Measurements from ENCODE around the gene LEKR1. TPM values are rescaled to one million over a fixed set of nuclear protein-coding genes. Genes with fewer than 3 reads are reported as not detected.
"Not testable (repeated sequence)": the region's sequence is repeated elsewhere in the genome, so short reads cannot be mapped to it uniquely, and the experiment has no call there.

LEKR1 gene
- total RNA-seq, 2 experiments from 2014 or later, result 0.68 to 0.81 TPM

DNA sequence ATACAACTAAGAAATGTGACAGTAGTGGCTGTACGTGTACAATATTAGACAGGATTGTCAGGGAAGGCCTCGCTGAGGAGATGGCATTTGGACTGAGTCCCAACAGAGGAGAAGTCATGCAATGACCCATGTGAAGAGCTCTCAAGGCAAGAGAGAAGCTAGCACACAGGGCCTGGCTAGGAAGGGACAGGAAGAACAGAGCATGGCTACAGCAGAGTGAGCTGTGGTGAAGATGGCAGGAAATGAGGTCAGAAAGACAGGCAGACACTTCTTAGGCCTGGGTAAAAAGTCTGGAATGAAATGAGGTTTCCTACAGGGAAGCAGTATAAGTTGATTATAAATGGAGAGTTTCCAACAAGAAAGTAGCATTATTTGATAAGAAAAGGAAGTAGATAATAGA, 33.2 kb upstream of the LEKR1 start:
- Mint-ChIP-seq H3K27ac (peak overlapping the region; percentile 75), H3K4me1 (ENCODE audit: low read depth) (peaks cover 37% of the 10 kb centered on the region), H3K27me3 (ENCODE audit: low read depth) (no peaks in the 10 kb centered on the region), H3K36me3 (ENCODE audit: low read depth) (peaks cover 14% of the 10 kb centered on the region), H3K9me3 (ENCODE audit: insufficient read depth) (peaks cover 5% of the 10 kb centered on the region), H3K4me3 (no peak overlapping the region)
- ChIA-PET CTCF (interaction anchor here (2.0 kb wide), 1 partner anchor 344 kb away, joined by 6 read pairs; no protein-coding TSS in a partner anchor), POLR2A (interaction anchor here (0.9 kb wide), 1 partner anchor 23 kb away, joined by 3 read pairs; no protein-coding TSS in a partner anchor)
- DNase-seq (peak; percentile 58), ATAC-seq (peak; percentile 97)

- no peaks in the 10 kb centered on the region for H3K27me3 Mint-ChIP-seq (ENCODE audit: low read depth)
- ChIA-PET CTCF (interaction anchor here (2.0 kb wide), 1 partner anchor 344 kb away, joined by 6 read pairs; no protein-coding TSS in a partner anchor), POLR2A (interaction anchor here (0.9 kb wide), 1 partner anchor 23 kb away, joined by 3 read pairs; no protein-coding TSS in a partner anchor)
- H3K4me1 Mint-ChIP-seq (ENCODE audit: low read depth), result peaks cover 32% of the 10 kb centered on the region
- H3K27ac Mint-ChIP-seq, result peak overlapping the region; percentile 75
- H3K4me3 Mint-ChIP-seq, result no peak overlapping the region
- peaks cover 5% of the 10 kb centered on the region for H3K9me3 Mint-ChIP-seq (ENCODE audit: insufficient read depth)
- DNase-seq (no peak), ATAC-seq (peak; percentile 6)
- H3K36me3 Mint-ChIP-seq (ENCODE audit: low read depth), result peaks cover 14% of the 10 kb centered on the region
Measured at GRCh38 chr3:156793400-156793799, 32.8 kb upstream of the LEKR1 start.

DNA sequence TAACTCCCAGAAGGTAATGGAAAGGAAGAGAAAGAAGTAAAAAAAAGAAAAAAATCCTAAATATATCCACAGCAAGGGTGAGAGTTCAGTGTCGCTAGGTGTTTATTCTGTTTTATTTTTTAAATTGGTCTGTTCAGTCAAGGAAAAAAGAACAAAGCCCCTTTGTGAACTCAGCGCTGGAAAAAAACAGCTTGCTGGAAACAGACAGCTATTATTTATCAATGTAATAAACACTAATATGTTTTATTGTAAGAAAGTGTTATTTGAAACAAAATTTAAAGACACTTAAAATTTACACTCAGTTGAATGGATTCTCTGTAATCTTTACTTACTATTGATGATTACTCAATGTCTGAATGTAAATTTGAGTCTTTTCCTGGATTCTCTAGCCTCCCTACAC, 32.3 kb upstream of the LEKR1 start:
- no peak overlapping the region for H3K4me3 Mint-ChIP-seq
- H3K36me3 Mint-ChIP-seq (ENCODE audit: low read depth), result peaks cover 15% of the 10 kb centered on the region
- no peaks in the 10 kb centered on the region for H3K27me3 Mint-ChIP-seq (ENCODE audit: low read depth)
- ATAC-seq (no peak), DNase-seq (no peak)
- POLR2A ChIA-PET, result interaction anchor here (0.9 kb wide), 1 partner anchor 22 kb away, joined by 3 read pairs; no protein-coding TSS in a partner anchor
- peaks cover 7% of the 10 kb centered on the region for H3K9me3 Mint-ChIP-seq (ENCODE audit: insufficient read depth)
- CTCF ChIA-PET, result interaction anchor here (2.0 kb wide), 1 partner anchor 343 kb away, joined by 6 read pairs; no protein-coding TSS in a partner anchor
- peaks cover 32% of the 10 kb centered on the region for H3K4me1 Mint-ChIP-seq (ENCODE audit: low read depth)
- peak overlapping the region; percentile 75 for H3K27ac Mint-ChIP-seq

GRCh38 chr3:156795890-156796481, 30.2 kb upstream of the LEKR1 start:
- DNase-seq, result no peak
- Mint-ChIP-seq H3K4me3 (no peak overlapping the region), H3K36me3 (ENCODE audit: low read depth) (peaks cover 32% of the 10 kb centered on the region), H3K9me3 (ENCODE audit: insufficient read depth) (peaks cover 20% of the 10 kb centered on the region), H3K4me1 (ENCODE audit: low read depth) (peaks cover 32% of the 10 kb centered on the region), H3K27ac (peak overlapping the region; percentile 64), H3K27me3 (ENCODE audit: low read depth) (no peaks in the 10 kb centered on the region)
- CTCF ChIA-PET, result interaction anchor here (1.0 kb wide), 1 partner anchor 9 kb away, joined by 3 read pairs; no protein-coding TSS in a partner anchor
- ATAC-seq, result no peak
- POLR2A ChIA-PET, result no interaction called here

GRCh38 chr3:156797368-156797767, 28.8 kb upstream of the LEKR1 start:
- H3K9me3 Mint-ChIP-seq (ENCODE audit: insufficient read depth), result peaks cover 23% of the 10 kb centered on the region
- ATAC-seq (no peak), DNase-seq (no peak)
- H3K4me1 Mint-ChIP-seq (ENCODE audit: low read depth), result peaks cover 22% of the 10 kb centered on the region
- H3K27ac Mint-ChIP-seq, result no peak overlapping the region
- CTCF ChIA-PET, result no interaction called here
- no peaks in the 10 kb centered on the region for H3K27me3 Mint-ChIP-seq (ENCODE audit: low read depth)
- POLR2A ChIA-PET, result no interaction called here
- no peak overlapping the region for H3K4me3 Mint-ChIP-seq
- peaks cover 35% of the 10 kb centered on the region for H3K36me3 Mint-ChIP-seq (ENCODE audit: low read depth)

GRCh38 chr3:156800287-156800686, 25.9 kb upstream of the LEKR1 start:
- H3K36me3 Mint-ChIP-seq (ENCODE audit: low read depth), result peaks cover 38% of the 10 kb centered on the region
- POLR2A ChIA-PET; H3K4me1 Mint-ChIP-seq (ENCODE audit: low read depth); ATAC-seq; H3K4me3 Mint-ChIP-seq; CTCF ChIA-PET; DNase-seq; H3K27ac Mint-ChIP-seq; H3K27me3 Mint-ChIP-seq (ENCODE audit: low read depth): not testable (repeated sequence)
- peaks cover 23% of the 10 kb centered on the region for H3K9me3 Mint-ChIP-seq (ENCODE audit: insufficient read depth)

DNA sequence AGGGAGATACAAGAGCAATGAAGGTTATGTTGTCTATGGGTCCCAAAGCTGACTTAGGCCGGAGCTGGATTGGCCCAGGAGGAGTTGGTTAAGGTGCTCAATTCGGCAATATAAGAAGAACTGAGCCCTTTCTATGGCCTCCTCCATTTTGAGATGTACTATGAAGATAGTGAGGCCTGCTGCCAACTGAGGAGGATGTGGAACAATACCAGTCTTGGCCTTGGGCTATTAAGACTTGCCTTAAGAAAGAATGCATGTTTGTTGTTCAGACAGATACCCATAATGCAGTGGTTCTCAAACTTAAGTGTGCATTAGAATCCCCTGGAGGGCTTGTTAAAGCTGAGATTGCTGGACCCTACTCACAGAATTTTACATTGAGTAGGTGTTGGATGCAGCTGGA, 24.4 kb upstream of the LEKR1 start:
- ChIA-PET POLR2A (no interaction called here), CTCF (no interaction called here)
- no peak for ATAC-seq
- Mint-ChIP-seq H3K27ac (no peak overlapping the region), H3K4me3 (no peak overlapping the region), H3K27me3 (ENCODE audit: low read depth) (no peaks in the 10 kb centered on the region), H3K9me3 (ENCODE audit: insufficient read depth) (peaks cover 21% of the 10 kb centered on the region), H3K4me1 (ENCODE audit: low read depth) (peaks cover 5% of the 10 kb centered on the region), H3K36me3 (ENCODE audit: low read depth) (peaks cover 29% of the 10 kb centered on the region)
- no peak for DNase-seq

DNA sequence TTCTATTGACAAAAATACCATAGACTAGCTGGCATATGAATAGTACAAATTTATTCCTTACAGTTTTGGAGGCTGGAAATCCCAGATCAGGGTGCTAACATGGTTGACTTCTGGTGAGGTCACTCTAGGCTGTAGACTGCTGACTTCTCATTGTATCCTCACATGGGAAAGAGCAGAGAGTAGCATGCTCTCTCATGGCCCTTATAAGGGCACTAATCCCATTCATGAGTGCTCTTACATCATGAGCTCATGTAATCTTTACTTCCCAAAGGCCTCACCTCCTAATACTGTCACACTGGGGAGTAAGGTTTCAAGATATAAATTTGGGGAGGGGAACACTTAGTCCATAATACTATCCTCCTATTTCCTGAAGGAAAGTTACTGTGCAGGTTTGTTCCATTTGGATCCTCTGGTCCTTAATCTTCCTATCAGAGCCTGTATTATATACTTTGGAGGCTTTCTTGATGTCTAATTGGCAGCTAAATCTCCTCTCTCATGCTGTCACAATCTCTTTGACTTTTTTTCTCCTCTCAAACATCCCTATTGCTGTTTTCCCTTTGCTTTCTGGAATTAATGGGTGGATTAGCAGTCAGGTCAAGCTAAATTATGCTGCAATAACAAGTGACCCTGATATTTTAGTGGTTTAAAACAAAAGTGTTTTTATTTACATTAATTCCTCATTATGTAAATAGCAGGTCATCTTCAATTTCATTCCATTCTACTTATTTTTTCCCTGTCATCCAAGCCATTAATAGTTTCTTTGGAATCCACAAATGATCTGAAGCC, 23.1 kb upstream of the LEKR1 start:
- Mint-ChIP-seq H3K9me3 (ENCODE audit: insufficient read depth) (peaks cover 21% of the 10 kb centered on the region), H3K4me3 (no peak overlapping the region), H3K4me1 (ENCODE audit: low read depth) (peaks cover 5% of the 10 kb centered on the region), H3K27ac (no peak overlapping the region), H3K27me3 (ENCODE audit: low read depth) (no peaks in the 10 kb centered on the region), H3K36me3 (ENCODE audit: low read depth) (peaks cover 31% of the 10 kb centered on the region)
- DNase-seq (no peak), ATAC-seq (no peak)
- POLR2A ChIA-PET, result no interaction called here
- CTCF ChIA-PET, result no interaction called here

DNA sequence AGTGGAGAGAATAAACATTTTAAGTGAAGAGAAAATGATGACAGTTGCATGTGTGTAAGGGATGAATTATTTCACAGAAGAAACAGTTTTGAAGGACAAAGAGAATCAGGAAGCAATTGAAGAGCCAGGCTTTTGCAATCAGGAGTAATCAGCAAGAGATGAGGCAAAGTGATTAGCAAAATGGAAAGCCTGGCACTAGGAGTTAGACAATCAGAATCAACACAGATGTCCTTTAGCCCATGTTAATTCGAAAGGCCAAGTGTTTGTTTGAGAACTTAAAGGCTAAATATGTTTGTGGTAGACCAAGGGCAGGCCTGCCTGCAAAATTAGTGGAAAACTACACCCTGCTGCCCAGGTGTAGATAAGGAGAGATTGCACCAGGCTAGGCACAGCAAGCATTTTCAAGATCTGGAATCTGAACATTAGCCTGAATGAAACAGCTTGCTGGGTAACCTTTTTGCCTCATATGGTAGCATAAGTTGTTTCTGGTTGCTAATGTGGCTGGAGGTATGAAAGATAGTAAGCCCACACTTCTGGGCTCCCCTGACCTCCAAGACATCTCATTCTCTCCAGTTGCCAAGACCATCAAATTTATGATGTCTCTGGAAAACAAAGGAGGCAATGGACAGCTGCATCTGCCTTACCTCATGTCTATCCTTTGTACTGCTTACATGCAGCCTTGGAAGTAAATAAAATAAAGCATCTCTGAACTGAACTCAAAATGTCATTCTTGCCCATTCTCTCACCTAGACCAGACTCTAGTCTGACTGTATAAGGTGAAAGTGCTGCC, 22.0 kb upstream of the LEKR1 start:
- H3K9me3 Mint-ChIP-seq (ENCODE audit: insufficient read depth), result peaks cover 23% of the 10 kb centered on the region
- H3K4me3 Mint-ChIP-seq, result no peak overlapping the region
- ChIA-PET CTCF (interaction anchor here (1.0 kb wide), 1 partner anchor 8 kb away, joined by 3 read pairs; no protein-coding TSS in a partner anchor), POLR2A (no interaction called here)
- ATAC-seq, result no peak
- peaks cover 5% of the 10 kb centered on the region for H3K4me1 Mint-ChIP-seq (ENCODE audit: low read depth)
- H3K36me3 Mint-ChIP-seq (ENCODE audit: low read depth), result peaks cover 30% of the 10 kb centered on the region
- H3K27ac Mint-ChIP-seq, result no peak overlapping the region
- no peak for DNase-seq
- H3K27me3 Mint-ChIP-seq (ENCODE audit: low read depth), result no peaks in the 10 kb centered on the region

DNA sequence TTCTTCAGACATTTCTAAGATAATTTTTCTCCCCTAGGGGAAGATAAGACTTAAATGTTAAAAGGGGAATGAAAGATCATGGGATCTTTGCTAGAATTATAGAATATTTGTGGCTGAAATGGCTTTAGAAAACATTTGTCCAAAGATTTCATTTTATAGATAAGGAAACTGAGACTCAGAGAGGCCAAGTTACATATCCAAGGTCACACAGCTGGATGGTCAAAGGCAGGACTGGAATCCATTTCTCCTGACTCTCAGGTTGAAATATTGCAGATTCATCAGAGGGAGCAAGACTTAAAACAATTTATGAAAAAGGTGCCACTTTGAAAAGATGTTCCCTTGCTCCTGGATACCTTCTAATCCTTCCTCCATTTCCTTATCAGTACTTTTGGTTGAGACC, 19.5 kb upstream of the LEKR1 start:
- no peak for ATAC-seq
- Mint-ChIP-seq H3K27ac (no peak overlapping the region), H3K36me3 (ENCODE audit: low read depth) (peaks cover 30% of the 10 kb centered on the region), H3K9me3 (ENCODE audit: insufficient read depth) (peaks cover 10% of the 10 kb centered on the region), H3K4me1 (ENCODE audit: low read depth) (peaks cover 12% of the 10 kb centered on the region), H3K27me3 (ENCODE audit: low read depth) (no peaks in the 10 kb centered on the region), H3K4me3 (no peak overlapping the region)
- ChIA-PET POLR2A (no interaction called here), CTCF (no interaction called here)
- DNase-seq, result no peak

GRCh38 chr3:156808025-156808424, 18.1 kb upstream of the LEKR1 start:
- peaks cover 21% of the 10 kb centered on the region for H3K4me1 Mint-ChIP-seq (ENCODE audit: low read depth)
- POLR2A ChIA-PET, result no interaction called here
- CTCF ChIA-PET, result no interaction called here
- H3K27me3 Mint-ChIP-seq (ENCODE audit: low read depth), result no peaks in the 10 kb centered on the region
- no peak overlapping the region for H3K4me3 Mint-ChIP-seq
- no peak overlapping the region for H3K27ac Mint-ChIP-seq
- H3K36me3 Mint-ChIP-seq (ENCODE audit: low read depth), result peaks cover 30% of the 10 kb centered on the region
- peaks cover 10% of the 10 kb centered on the region for H3K9me3 Mint-ChIP-seq (ENCODE audit: insufficient read depth)
- ATAC-seq (no peak), DNase-seq (no peak)

Measured in activated CD8-positive, alpha-beta T cell treated with anti-CD3 and anti-CD28 coated beads, Interleukin-2, amount 10 ng/mL, durations not matched to agents 7 days and 5 days (primary cell).